MM.1S (cell line): Measurements from ENCODE around the gene LRRC8D.

ENCODE experiments used
- EZH2phosphoT487 ChIP-seq: fragments of 300-600 bp; sonication (generic); IDR thresholded peaks from 2 replicates; pipeline ENCODE4 v1.6.1; 2018; ENCODE audit warnings: antibody characterized with exemption, low read length
- TF ChIP-seq, protein P1 (sequence below): fragments of 300-600 bp; sonication (generic); IDR thresholded peaks from 2 replicates; pipeline ENCODE4 v1.5.1; 2016; ENCODE audit warnings: antibody characterized with exemption, low read length, mixed read lengths

DNA sequence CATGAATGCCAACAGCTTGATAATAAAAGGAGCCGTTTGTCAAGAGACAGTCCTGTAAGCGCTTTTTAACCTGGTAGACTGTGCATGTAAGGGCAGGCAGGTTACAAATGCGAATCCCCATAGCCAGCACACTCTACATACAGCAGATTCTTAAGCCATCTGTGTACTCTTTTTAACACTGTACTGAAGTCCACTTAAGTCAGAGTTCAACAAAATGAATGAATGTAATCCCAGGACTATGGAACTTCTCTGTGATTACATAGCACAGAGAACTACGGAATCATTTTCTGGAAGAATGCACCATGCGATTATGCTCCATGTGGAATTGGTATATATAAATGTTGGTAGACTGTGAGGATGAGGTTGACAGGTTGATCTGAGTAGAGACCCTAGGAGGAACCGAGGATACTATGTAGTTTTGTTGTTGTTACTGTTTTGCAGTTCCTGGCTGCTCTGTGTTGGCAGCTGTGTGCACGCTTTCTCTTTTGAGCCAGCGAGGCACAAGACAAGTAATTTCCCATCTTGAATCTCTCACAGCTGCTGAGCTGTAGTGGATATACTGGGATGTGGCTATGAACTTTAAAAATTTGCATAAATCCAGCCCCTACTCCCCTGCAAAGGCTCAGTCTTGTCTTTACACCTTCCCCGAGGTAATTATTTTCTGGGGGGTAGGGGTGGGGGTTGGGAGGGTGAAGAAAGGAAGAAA lies 21.9 kb downstream of the LRRC8D start:
- TF ChIP-seq, protein P1, sequence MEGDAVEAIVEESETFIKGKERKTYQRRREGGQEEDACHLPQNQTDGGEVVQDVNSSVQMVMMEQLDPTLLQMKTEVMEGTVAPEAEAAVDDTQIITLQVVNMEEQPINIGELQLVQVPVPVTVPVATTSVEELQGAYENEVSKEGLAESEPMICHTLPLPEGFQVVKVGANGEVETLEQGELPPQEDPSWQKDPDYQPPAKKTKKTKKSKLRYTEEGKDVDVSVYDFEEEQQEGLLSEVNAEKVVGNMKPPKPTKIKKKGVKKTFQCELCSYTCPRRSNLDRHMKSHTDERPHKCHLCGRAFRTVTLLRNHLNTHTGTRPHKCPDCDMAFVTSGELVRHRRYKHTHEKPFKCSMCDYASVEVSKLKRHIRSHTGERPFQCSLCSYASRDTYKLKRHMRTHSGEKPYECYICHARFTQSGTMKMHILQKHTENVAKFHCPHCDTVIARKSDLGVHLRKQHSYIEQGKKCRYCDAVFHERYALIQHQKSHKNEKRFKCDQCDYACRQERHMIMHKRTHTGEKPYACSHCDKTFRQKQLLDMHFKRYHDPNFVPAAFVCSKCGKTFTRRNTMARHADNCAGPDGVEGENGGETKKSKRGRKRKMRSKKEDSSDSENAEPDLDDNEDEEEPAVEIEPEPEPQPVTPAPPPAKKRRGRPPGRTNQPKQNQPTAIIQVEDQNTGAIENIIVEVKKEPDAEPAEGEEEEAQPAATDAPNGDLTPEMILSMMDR = no peak
- TF ChIP-seq EZH2phosphoT487 = no peak
